ENCODE data around the gene MAGI1. TPM values are rescaled to one million over a fixed set of nuclear protein-coding genes. Genes with fewer than 3 reads are reported as not detected.
"Not testable (repeated sequence)": the region's sequence is repeated elsewhere in the genome, so short reads cannot be mapped to it uniquely, and the experiment has no call there.

MAGI1 gene
- total RNA-seq, 1 donor from 2014 or later, result 10.8 TPM

DNA sequence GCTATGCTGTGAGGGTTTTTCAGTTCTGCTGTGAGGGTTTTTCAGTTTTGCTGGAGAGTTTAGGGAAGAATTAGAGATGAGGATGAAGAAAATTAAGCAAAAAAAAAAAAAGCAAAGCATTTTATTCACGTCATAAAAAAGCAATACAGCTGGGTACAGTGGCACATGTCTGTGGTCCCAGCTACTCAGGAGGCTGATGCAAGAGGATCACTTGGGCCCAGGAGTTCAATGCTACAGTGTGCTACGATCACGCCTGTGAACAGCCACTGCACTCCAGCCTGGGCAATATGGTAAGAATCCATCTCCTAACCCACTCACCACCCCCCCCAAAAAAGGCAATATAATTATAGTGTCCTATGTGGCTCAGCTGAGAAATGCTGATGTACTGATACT is 162.7 kb downstream of the MAGI1 start:
- no peak for DNase-seq (ENCODE audit: low spot score)
- no peaks in the 10 kb centered on the region for H3K4me1 Mint-ChIP-seq (ENCODE audit: low read depth)
- H3K27ac Mint-ChIP-seq, result no peak overlapping the region
- no peaks in the 10 kb centered on the region for H3K27me3 Mint-ChIP-seq (ENCODE audit: low read depth)
- intact Hi-C loops (cut with micrococcal nuclease), result no loop called here
- no peaks in the 10 kb centered on the region for H3K9me3 Mint-ChIP-seq
- no peaks in the 10 kb centered on the region for H3K36me3 Mint-ChIP-seq (ENCODE audit: low read depth)
- H3K4me3 Mint-ChIP-seq (ENCODE audit: low read depth), result no peak overlapping the region

DNA sequence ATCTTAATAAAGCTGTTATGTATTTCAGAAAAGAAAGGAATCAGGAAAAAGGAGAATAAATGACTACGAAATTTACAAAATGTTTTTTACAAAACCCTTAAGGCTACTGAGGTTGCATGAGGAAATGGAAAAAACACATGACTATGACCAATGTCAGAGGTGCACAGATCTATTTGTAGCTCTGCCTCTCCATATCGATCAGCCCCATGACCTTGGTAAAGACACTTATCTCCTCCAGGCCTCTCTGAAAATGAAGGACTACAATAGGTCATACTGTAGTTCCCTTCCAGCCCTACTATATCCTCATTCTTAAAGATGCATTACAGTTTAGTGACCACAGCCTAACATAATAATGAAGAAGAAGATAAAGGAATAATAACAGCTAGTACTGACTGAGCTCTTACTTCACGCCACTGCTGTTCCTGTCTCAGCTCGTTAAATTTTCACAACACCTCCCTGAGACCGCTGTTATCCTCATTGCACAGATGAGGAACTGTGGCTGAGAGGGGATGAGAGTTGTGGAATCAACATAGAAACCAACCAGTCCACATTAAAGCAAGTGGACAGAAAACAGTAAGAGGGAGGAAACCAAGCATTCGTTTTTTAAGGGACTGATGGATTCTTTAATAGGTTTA is 163.2 kb downstream of the MAGI1 start:
- no peaks in the 10 kb centered on the region for H3K4me1 Mint-ChIP-seq (ENCODE audit: low read depth)
- no peaks in the 10 kb centered on the region for H3K9me3 Mint-ChIP-seq
- no peak overlapping the region for H3K27ac Mint-ChIP-seq
- H3K36me3 Mint-ChIP-seq (ENCODE audit: low read depth), result no peaks in the 10 kb centered on the region
- intact Hi-C loops (cut with micrococcal nuclease), result no loop called here
- DNase-seq (ENCODE audit: low spot score), result no peak
- no peaks in the 10 kb centered on the region for H3K27me3 Mint-ChIP-seq (ENCODE audit: low read depth)
- H3K4me3 Mint-ChIP-seq (ENCODE audit: low read depth), result no peak overlapping the region

DNA sequence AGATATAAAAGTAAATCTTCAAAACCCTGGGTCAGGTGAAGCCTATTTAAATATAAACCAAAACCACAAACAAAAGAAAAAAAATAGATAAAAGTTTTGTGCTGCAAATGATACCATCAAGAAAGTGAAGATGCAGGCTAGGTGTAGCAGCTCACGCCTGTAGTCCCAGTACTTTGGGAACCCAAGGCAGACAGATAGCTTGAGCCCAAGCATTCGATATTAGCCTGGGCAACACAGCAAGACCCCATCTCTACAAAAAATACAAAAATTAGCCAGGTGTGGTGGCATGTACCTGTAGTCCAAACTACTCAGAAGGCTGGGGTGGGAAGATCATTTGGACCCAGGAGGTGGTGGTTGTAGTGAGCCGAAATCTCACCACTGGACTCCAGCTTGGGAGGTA is 164.8 kb downstream of the MAGI1 start:
- Mint-ChIP-seq H3K9me3 (no peaks in the 10 kb centered on the region), H3K4me1 (ENCODE audit: low read depth) (no peaks in the 10 kb centered on the region), H3K27ac (no peak overlapping the region), H3K36me3 (ENCODE audit: low read depth) (no peaks in the 10 kb centered on the region), H3K4me3 (ENCODE audit: low read depth) (no peak overlapping the region), H3K27me3 (ENCODE audit: low read depth) (no peaks in the 10 kb centered on the region)
- DNase-seq (ENCODE audit: low spot score), result no peak
- intact Hi-C loops (cut with micrococcal nuclease), result no loop called here

DNA sequence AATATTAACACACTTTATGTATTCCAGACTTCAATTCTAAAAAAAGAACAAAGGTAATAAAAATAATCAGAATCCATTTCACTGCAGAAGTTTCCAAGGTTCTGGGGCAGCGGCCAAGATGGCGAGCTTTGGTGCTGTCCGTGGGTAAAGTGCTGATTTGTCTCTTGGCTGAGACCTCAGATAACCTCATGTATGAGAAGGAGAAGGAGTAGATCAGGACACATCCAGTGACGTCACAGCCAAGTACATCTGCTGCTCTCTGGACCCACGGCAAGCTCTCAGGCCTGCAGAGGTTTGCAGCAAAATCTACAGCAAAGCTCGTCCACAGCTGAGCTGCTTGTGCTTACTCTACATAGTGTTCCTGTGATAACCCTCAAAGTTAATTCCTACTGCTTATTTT is 165.7 kb downstream of the MAGI1 start:
- intact Hi-C loops (cut with micrococcal nuclease), result no loop called here
- Mint-ChIP-seq H3K9me3 (no peaks in the 10 kb centered on the region), H3K4me1 (ENCODE audit: low read depth) (no peaks in the 10 kb centered on the region), H3K4me3 (ENCODE audit: low read depth) (no peak overlapping the region), H3K27ac (no peak overlapping the region), H3K36me3 (ENCODE audit: low read depth) (no peaks in the 10 kb centered on the region), H3K27me3 (ENCODE audit: low read depth) (no peaks in the 10 kb centered on the region)
- DNase-seq (ENCODE audit: low spot score), result no peak

DNA sequence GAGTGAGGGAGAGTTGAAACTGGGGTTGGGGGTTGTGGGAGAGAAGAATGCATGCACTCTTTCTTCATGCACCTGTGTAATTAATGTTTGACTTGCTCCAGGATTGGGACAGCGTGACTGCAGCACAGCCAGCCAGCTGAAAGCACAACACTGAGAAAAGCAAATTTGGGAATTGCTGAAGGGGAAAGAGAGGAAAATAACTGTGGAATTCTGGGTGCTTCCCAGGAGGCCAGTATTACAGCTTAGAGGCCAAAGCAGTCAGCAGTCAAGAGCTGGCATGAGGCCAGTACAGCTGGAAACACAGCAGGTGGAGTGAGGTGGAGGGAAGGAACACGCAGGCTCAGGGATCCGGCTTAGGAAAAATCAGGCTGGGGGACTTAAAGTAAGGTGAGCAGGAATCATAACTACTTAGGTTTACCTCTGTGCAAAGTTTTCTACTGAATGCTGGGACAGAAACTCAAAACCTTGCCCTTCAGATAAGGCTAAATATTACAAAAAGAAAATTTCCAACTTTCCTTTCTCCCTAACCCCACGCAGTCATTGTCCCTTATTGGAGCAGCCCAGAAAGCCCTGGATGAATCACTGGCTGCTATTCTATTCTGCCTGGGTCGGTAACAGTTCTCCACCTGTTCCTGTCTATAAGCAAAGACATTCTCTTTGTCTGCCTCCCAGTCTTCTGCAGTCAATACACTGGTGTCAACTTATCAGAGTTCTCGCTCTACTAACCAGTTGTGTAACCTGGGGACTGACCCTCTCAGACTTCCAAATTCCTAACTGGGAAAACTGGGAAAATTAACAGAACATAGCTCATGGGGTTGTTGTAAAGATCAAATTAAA is 167.2 kb downstream of the MAGI1 start:
- Mint-ChIP-seq H3K36me3 (ENCODE audit: low read depth) (no peaks in the 10 kb centered on the region), H3K4me3 (ENCODE audit: low read depth) (no peak overlapping the region), H3K9me3 (no peaks in the 10 kb centered on the region), H3K4me1 (ENCODE audit: low read depth) (no peaks in the 10 kb centered on the region), H3K27ac (no peak overlapping the region), H3K27me3 (ENCODE audit: low read depth) (no peaks in the 10 kb centered on the region)
- no peak for DNase-seq (ENCODE audit: low spot score)
- intact Hi-C loops (cut with micrococcal nuclease), result no loop called here

DNA sequence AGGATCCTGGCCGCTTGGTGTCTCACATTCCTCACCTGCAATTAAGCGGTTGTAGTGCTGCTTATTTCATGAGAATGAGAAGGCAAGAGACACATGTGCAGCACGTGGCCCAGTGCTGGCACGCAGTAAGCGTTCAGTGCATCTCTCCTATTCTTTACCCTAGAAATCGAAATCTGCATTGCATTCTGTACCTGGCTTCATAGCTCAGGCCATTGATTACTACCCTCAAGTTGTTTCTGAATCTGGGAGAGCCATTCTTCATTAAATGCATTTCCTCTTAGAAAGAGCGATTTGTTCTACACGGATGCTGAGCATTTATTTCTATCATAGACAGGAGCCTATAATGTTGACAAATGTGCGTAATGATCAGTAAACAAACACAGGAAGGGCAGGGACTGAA is 168.9 kb downstream of the MAGI1 start:
- no peak overlapping the region for H3K27ac Mint-ChIP-seq
- no peaks in the 10 kb centered on the region for H3K9me3 Mint-ChIP-seq
- no peaks in the 10 kb centered on the region for H3K36me3 Mint-ChIP-seq (ENCODE audit: low read depth)
- H3K27me3 Mint-ChIP-seq (ENCODE audit: low read depth), result no peaks in the 10 kb centered on the region
- H3K4me1 Mint-ChIP-seq (ENCODE audit: low read depth), result no peaks in the 10 kb centered on the region
- H3K4me3 Mint-ChIP-seq (ENCODE audit: low read depth), result no peak overlapping the region
- no peak for DNase-seq (ENCODE audit: low spot score)
- intact Hi-C loops (cut with micrococcal nuclease), result no loop called here

DNA sequence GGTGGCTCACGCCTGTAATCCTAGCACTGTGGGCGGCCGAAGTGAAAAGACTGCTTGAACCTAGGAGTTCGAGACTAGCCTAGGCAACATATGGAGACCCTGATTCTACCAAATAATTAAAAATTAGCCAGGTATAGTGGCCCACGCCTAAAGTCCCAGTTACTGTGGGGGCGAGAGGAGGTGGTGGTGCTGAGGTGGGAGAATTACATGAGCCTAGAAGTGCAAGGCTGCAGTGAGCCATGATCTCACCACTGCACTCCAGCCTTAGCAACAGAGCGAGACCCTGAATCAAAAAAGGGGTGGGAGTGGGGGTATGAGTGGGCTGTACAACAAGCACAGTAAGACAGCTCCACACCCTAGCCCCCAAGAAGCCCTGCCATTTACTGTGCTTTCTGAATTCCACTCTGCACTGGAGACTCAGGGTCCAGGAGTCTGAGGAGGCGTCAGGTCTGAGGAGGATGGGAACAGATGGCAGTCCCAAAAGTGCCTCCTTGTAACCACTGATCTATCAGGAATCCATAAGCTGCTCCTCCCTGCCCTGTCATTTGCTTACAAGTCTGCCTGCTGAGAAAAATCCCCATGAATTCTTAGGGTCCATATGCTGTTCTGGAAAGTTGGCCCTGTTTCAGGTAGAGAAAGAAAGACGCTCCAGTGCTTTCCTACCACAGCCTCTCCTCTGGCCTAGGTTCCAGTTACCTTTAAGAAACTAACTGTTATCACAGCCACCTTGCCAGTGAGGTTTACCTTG is 171.1 kb downstream of the MAGI1 start:
- no peak overlapping the region for H3K27ac Mint-ChIP-seq
- no peaks in the 10 kb centered on the region for H3K36me3 Mint-ChIP-seq (ENCODE audit: low read depth)
- intact Hi-C loops (cut with micrococcal nuclease), result no loop called here
- no peak overlapping the region for H3K4me3 Mint-ChIP-seq (ENCODE audit: low read depth)
- H3K4me1 Mint-ChIP-seq (ENCODE audit: low read depth), result no peaks in the 10 kb centered on the region
- H3K27me3 Mint-ChIP-seq (ENCODE audit: low read depth), result no peaks in the 10 kb centered on the region
- DNase-seq (ENCODE audit: low spot score), result no peak
- H3K9me3 Mint-ChIP-seq, result no peaks in the 10 kb centered on the region

DNA sequence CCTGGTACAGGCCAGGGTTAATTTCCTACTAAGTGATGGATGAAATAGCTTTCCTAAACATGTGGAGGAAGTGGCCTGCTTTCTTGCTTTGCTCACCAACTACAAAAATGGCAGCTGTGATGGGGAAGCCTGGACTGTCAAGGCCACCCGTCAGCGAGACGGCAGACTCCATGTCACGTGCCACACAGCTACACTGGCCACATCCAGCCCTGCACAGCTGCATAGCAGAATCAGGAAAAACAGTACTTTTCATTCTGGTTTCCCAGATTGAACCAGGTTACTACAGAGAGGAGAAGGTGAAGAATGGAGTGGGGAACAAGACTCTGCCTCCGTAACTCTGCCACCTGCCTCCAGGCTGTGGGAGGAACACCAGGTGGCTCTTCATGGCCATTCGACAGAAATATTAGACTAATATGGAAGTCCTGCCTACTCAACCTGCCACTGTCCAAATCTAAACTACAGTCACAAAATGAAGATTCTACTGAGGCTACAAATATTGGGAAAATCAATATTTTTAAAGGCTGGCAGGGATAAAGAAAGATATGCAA is 174.3 kb downstream of the MAGI1 start:
- Mint-ChIP-seq H3K36me3 (ENCODE audit: low read depth) (no peaks in the 10 kb centered on the region), H3K27me3 (ENCODE audit: low read depth) (no peaks in the 10 kb centered on the region), H3K4me3 (ENCODE audit: low read depth) (no peak overlapping the region), H3K27ac (no peak overlapping the region), H3K4me1 (ENCODE audit: low read depth) (no peaks in the 10 kb centered on the region), H3K9me3 (no peaks in the 10 kb centered on the region)
- intact Hi-C loops (cut with micrococcal nuclease), result no loop called here
- no peak for DNase-seq (ENCODE audit: low spot score)

DNA sequence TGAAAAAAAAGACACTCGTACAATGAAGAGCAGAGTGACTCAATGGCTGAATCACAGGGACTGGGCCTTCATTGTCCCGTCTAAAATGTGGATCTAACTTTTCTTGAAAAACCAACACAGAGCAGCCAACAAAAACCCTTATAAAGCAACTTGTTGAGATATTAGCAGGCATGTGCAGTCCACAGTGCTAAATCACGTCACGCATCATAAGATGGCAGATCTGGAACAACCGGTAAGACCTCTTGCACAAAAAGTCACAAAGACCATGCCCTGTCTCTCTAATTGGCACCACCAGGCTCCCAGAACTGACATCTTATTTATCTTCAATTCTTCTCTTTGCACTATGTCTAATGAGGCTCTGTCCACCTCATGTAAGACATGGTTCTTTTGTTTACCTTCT is 177.0 kb downstream of the MAGI1 start:
- Mint-ChIP-seq H3K27ac (no peak overlapping the region), H3K9me3 (no peaks in the 10 kb centered on the region), H3K4me1 (ENCODE audit: low read depth) (no peaks in the 10 kb centered on the region), H3K27me3 (ENCODE audit: low read depth) (no peaks in the 10 kb centered on the region), H3K4me3 (ENCODE audit: low read depth) (no peak overlapping the region), H3K36me3 (ENCODE audit: low read depth) (no peaks in the 10 kb centered on the region)
- intact Hi-C loops (cut with micrococcal nuclease), result no loop called here
- no peak for DNase-seq (ENCODE audit: low spot score)

DNA sequence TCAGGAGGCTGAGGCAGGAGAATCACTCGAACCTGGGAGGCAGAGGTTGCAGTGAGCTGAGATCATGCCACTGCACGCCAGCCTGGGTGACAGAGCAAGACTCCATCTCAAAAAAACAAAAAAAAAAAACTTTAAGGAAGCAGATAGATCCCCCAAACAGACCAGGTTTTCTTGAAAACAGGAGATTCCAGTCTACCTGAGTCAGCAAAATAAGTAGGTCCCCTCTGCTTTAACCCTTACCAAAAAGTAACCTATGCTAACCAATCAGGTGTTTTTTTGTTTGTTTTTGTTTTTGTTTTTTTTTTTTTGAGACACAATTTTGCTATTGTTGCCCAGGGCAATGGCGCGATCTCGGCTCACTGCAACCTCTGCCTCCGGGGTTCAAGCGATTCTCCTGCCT is 179.1 kb downstream of the MAGI1 start:
- H3K9me3 Mint-ChIP-seq; H3K36me3 Mint-ChIP-seq (ENCODE audit: low read depth); intact Hi-C loops (cut with micrococcal nuclease); H3K4me1 Mint-ChIP-seq (ENCODE audit: low read depth); H3K4me3 Mint-ChIP-seq (ENCODE audit: low read depth); H3K27ac Mint-ChIP-seq; H3K27me3 Mint-ChIP-seq (ENCODE audit: low read depth); DNase-seq (ENCODE audit: low spot score): not testable (repeated sequence)

DNA sequence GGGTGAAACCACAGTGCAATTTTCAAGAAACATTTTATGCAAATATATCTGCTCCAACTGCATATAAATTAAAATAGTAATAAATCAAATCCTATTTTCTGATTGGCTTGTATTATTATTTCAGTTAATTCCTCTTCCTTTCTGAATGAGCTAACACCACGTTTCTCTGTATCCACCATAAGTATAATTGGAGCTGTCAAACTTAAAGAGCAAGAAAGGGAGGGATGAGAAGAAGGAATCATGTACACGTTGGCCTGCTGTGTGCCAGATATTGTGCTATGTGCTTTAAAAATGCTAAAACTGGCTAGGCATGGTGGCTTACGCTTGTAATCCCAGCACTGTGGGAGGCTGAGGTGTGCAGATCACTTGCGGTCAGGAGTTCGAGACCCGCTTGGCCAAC is 180.0 kb downstream of the MAGI1 start:
- Mint-ChIP-seq H3K36me3 (ENCODE audit: low read depth) (no peaks in the 10 kb centered on the region), H3K27me3 (ENCODE audit: low read depth) (no peaks in the 10 kb centered on the region), H3K4me3 (ENCODE audit: low read depth) (no peak overlapping the region), H3K27ac (no peak overlapping the region), H3K9me3 (no peaks in the 10 kb centered on the region), H3K4me1 (ENCODE audit: low read depth) (no peaks in the 10 kb centered on the region)
- DNase-seq (ENCODE audit: low spot score), result no peak
- intact Hi-C loops (cut with micrococcal nuclease), result no loop called here

DNA sequence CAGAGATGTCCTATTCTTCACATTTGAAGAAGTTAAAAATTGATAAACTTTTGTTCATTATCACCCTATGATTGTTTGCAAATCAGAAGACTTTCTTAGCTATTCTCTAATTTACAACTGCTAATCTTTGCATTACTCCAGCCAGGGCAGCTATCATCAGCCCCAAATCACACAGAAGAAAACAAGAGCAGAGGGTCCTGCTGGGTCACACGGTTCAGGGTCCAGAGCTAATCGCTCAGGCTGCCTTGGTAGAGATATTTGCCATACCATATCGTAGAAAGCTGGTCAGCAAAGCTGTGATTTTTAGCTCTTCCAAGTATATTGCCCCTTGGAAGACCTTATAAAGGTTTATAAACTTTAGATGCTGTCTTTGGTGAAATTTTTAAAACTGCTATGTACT is 181.4 kb downstream of the MAGI1 start:
- H3K9me3 Mint-ChIP-seq, result no peaks in the 10 kb centered on the region
- no peak overlapping the region for H3K4me3 Mint-ChIP-seq (ENCODE audit: low read depth)
- H3K27ac Mint-ChIP-seq, result no peak overlapping the region
- H3K36me3 Mint-ChIP-seq (ENCODE audit: low read depth), result no peaks in the 10 kb centered on the region
- H3K4me1 Mint-ChIP-seq (ENCODE audit: low read depth), result no peaks in the 10 kb centered on the region
- H3K27me3 Mint-ChIP-seq (ENCODE audit: low read depth), result no peaks in the 10 kb centered on the region
- DNase-seq (ENCODE audit: low spot score), result no peak
- intact Hi-C loops (cut with micrococcal nuclease), result no loop called here

DNA sequence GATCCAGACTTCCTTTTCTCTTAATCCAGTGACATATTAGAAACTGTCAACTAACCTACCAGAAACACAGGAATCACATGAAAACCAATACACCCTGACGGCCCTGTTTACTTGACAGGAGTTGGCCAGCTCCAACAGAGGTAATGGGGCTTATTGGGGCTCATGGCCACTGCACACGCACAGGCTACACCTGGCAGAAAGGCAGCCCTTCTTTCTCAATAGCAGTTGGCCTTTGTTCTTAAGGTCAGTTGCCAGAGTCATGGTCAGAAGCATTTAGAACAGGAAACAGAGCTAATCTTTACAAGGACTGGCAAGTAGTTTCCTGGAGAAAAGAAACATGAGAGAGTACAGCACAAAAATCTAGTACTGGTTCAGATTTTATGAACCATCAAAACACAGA is 181.8 kb downstream of the MAGI1 start:
- no peaks in the 10 kb centered on the region for H3K9me3 Mint-ChIP-seq
- H3K27me3 Mint-ChIP-seq (ENCODE audit: low read depth), result no peaks in the 10 kb centered on the region
- no peak for DNase-seq (ENCODE audit: low spot score)
- H3K36me3 Mint-ChIP-seq (ENCODE audit: low read depth), result no peaks in the 10 kb centered on the region
- no peaks in the 10 kb centered on the region for H3K4me1 Mint-ChIP-seq (ENCODE audit: low read depth)
- intact Hi-C loops (cut with micrococcal nuclease), result no loop called here
- no peak overlapping the region for H3K27ac Mint-ChIP-seq
- H3K4me3 Mint-ChIP-seq (ENCODE audit: low read depth), result no peak overlapping the region
